HG03139 (cell line): ENCODE results near the gene FGF9.
A peak's percentile ranks its signal among the peaks of the same experiment; 100 is the strongest.

Source experiments
- ATAC-seq: cut with Tn5 transposase; IDR thresholded peaks from one replicate; pipeline ENCODE4 v1.9.1; 2021; ENCODE audit not compliant: unreplicated experiment

Gene FGF9

GRCh38 chr13:21670883-21671619, at the start of gene FGF9:
Gene FGF9 (plus strand): TSS chr13:21671073. CDS start chr13:21671913, 840 bp downstream.
- peak; percentile 73 for ATAC-seq

DNA sequence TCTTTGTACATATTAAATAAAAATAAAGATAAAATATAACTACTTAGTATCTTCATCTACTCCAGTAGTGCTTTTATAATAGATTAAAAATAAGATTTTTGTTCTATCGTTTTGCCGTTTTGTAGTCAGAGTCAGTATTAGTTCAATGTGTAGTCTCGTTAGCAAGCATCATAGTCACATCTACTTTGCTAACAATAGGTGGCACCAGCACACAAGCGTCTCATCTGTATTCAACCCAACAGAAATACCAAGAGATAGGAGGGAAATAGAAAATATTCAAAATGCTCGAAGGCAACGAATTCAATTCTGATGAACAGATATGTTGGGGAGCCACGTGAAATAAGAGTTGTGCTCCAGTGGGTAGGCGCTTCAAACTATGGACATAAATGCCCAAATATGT, 45.5 kb upstream of the FGF9 start:
- no peak for ATAC-seq

GRCh38 chr13:21632196-21632595, 38.7 kb upstream of the FGF9 start:
- no peak for ATAC-seq

DNA sequence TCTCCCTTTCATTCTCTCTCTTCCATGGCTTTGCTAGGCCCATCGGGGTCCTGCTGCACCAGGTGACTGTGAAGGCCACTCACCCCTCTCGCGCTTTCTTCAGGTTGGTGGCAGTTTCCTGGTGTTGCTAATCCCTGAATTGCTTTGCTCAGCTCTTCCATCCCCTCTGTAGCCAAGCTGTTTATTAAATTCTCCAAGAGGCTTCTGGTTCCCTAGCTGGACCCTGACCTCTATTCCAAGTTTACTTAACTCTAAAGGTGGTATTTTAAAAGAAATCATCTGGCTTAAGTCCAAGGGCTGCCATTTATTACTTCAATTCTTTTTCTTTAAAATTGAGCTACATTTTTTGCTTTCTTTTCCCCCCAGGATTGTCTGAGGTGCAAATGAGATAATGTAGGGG, 34.2 kb upstream of the FGF9 start:
- ATAC-seq, result no peak

GRCh38 chr13:21637296-21637695, 33.6 kb upstream of the FGF9 start:
- ATAC-seq, result no peak

DNA sequence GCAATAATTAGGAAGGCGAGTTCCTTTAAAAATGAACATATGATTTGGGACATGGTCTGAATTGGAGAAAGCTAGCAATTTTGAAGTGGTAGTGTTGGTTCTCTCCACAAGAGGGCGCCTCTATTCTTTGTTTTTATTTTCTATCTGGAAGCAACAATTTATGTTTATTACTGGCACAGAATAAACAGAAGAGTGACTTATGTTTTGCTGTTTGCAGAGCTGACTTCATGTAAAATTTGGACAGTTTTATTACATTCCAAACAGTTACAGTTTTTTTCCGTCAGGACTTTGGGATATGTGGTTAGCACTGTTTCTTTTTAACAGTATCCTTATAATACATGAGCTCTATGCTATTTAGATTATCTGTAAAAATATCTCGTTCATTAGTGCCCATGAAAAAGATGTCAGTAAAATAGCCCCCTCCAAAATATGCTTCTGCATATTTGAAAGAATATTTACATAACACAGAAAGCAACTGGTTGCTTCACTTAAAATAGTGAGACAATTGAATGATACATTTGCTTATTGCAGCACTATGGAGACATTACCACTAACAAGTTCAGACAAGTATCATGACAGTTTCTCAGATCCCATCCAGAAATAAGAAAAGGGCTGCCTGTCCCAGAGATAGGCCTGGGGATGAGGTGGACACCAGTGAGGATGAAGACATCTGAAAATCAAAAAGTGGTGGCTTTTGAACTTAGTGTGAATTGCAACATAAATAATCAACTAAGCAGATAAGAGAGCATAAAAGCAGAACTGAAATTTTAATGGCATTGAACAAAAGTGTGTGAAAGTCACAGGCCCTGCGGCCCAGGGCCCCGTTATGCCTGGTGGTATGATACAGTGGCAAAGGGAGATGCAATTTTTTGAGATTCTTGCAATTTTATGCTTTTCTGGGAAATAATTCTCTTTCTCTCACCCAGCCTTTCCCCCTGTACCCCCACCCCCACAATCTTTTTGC, 32.3 kb upstream of the FGF9 start:
- ATAC-seq, result no peak

GRCh38 chr13:21639561-21639960, 31.3 kb upstream of the FGF9 start:
- ATAC-seq, result no peak

DNA sequence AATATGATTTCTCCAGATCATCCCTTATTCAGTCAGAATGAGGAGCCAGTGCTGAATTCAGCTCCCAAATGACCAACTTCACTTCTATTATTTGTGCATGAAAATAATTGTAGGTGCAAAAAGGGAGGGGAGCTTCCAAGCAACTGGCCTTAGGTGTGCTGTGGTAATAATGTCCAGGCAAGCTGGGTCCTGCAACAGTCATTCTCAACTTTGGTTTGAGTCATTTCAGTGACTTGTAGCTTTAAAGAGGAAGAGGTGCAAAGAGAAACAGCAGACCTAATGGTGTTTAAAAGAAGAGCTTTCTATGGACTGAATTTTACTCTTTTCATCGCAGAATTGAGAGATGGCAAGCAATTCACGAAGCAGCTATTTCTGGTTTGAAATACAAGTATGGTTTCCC, 29.2 kb upstream of the FGF9 start:
- no peak for ATAC-seq

- no peak for ATAC-seq
Observed at GRCh38 chr13:21657538-21657937, 13.3 kb upstream of the FGF9 start.

DNA sequence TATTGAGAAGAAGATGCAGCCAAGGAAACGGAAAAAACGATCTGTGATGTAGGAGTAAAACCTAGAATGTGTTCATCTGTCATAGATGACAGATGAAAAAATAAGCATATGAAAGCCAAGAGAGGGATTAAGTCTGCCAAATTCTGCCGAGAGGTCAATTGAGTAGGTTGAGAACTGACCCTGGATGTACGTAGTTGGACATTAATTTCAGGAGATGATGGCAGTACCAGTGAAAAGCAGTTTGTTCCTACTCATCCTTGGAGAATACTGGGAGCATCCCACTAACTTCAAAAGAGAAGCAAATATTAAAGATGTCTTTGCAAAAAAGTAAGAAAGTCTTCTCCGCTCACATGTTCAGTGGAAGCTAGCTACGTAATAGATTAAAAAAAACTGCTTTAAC, 11.8 kb upstream of the FGF9 start:
- ATAC-seq, result no peak

DNA sequence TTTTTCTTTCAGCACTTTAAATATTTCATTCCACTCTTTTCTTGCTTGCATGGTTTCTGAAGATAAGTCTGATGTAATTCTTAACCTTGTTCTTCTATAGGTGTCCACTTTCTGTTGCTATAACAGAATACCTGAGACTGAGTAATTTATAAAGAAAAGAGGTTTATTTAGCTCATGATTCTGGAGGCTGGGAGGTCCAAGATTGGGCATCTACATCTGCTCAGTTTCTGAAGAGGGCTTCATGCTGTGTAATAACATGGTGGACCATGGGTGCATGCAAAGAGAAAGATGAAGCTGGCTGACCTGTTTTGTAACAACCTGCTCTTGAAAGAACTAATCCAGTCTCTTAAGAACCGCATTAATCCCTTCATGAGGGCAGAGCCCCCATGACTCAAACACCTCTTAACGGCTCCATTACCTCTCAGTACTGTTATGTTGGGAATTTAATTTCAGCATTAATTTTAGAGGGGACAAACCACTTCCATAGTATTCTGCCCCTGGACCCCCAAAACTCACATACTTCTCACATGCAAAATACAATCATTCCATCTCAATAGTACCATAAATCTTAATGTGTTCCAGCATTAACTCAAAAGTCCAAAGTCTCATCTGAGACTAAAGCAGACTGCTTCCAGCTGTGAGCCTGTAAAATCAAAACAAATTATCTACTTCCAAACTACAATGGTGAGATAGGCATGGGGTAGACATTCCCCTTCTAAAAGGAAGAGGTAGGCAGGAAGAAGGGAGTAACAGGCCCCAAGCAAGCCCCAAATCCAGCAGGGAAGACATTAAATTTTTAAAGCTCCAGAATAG, 9.6 kb upstream of the FGF9 start:
- ATAC-seq, result no peak

- ATAC-seq, result no peak
Observed at GRCh38 chr13:21663197-21663596, 7.7 kb upstream of the FGF9 start.

- no peak for ATAC-seq
Observed at GRCh38 chr13:21668732-21669275, 2.1 kb upstream of the FGF9 start.

DNA sequence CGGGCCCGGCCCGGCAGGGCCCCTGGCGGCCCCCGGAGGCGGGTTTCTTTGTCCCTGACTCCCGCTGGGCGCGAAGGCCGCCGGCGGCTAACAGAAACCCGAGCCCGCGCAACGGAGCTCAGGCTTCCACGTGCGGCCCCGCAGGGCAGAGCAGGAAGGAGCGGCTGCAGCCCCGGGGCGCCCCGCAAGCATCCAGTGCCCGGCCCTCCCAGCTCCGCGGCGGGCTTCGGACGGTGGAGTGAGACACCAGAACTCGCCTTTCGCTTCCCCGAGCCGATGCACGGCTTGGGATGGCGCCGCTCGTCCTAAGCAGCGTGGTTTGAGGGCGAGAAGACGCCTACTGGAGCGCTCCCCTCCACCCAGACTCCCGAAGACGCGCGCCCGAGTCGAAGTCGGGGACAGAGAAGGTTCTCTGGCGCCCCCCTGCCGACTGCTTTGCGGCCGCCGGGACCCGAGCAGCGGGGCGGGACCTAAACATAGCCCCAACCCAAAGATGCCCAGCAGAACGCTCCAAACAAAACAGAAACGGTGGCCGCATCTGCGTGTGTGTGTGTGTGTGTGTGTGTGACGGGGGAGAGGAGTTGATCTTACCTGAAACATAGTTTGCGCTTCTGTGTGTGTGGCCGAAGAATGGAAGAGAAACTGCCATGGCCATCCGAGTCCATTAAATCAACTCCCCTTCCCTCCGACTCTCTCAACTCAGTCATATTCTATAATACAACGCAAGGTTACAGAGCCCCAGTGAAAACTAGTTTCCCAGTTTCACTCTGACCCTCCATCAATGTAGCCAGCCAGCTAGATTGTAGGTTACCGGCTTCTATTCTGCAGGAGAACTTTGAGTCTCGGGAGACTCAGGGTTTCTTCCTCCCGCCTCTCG, 629 bp upstream of the FGF9 start:
- ATAC-seq, result peak; percentile 30

DNA sequence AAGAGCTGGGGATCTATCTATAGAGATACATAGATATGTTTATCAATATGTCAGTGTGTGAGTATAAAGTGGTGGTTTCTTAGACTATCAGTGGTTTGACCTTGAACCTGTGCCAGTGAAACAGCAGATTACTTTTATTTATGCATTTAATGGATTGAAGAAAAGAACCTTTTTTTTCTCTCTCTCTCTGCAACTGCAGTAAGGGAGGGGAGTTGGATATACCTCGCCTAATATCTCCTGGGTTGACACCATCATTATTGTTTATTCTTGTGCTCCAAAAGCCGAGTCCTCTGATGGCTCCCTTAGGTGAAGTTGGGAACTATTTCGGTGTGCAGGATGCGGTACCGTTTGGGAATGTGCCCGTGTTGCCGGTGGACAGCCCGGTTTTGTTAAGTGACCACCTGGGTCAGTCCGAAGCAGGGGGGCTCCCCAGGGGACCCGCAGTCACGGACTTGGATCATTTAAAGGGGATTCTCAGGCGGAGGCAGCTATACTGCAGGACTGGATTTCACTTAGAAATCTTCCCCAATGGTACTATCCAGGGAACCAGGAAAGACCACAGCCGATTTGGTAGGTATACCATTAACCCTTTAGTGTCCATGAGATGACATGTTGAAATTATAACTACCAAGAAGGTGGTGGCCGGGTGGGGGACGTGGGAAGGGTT, 880 bp downstream of the FGF9 start:
- ATAC-seq, result no peak

- ATAC-seq, result no peak
Observed at GRCh38 chr13:21672287-21672680, 1.4 kb downstream of the FGF9 start.

GRCh38 chr13:21672796-21673538, 2.1 kb downstream of the FGF9 start:
- ATAC-seq, result no peak

DNA sequence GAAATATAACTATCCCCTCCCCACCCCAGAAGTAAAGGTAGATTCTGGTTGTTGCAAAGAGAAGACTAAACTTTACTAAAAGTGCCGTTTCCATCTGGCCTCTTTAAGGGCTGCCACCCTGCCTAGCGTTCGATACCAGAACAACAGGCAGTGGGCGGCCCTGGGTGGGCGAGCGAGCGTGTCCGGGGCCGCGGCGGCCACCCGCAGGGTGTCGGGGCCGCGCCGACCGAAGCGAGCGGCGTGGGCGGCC, 2.6 kb downstream of the FGF9 start:
- ATAC-seq, result no peak
